Measurements from ENCODE around the gene MLN.

The MLN gene

GRCh38 chr6:33828452-33828763 lies 24.6 kb upstream of the MLN start:
- Mint-ChIP-seq H3K4me3 (no peak overlapping the region), H3K36me3 (no peaks in the 10 kb centered on the region), H3K9me3 (no peaks in the 10 kb centered on the region), H3K4me1 (no peaks in the 10 kb centered on the region), H3K27me3 (peaks cover 28% of the 10 kb centered on the region), H3K27ac (no peak overlapping the region)
- ATAC-seq (ENCODE audit: low read depth): no peak
- no peak for DNase-seq (ENCODE audit: low spot score in 2 of 2)

GRCh38 chr6:33827546-33828451 lies 24.0 kb upstream of the MLN start:
- no peaks in the 10 kb centered on the region for H3K36me3 Mint-ChIP-seq
- H3K4me1 Mint-ChIP-seq: no peaks in the 10 kb centered on the region
- ATAC-seq (ENCODE audit: low read depth): no peak
- H3K27ac Mint-ChIP-seq: no peak overlapping the region
- H3K27me3 Mint-ChIP-seq: peaks cover 26% of the 10 kb centered on the region
- H3K9me3 Mint-ChIP-seq: no peaks in the 10 kb centered on the region
- no peak for DNase-seq (ENCODE audit: low spot score in 2 of 2)
- no peak overlapping the region for H3K4me3 Mint-ChIP-seq

- Mint-ChIP-seq H3K4me1 (no peaks in the 10 kb centered on the region), H3K9me3 (no peaks in the 10 kb centered on the region), H3K27me3 (peaks cover 27% of the 10 kb centered on the region), H3K4me3 (no peak overlapping the region), H3K27ac (no peak overlapping the region), H3K36me3 (no peaks in the 10 kb centered on the region)
- ATAC-seq (ENCODE audit: low read depth) (no peak), DNase-seq (ENCODE audit: low spot score in 2 of 2) (no peak)
Observed at GRCh38 chr6:33826537-33826936, 22.7 kb upstream of the MLN start.

- no peak for DNase-seq (ENCODE audit: low spot score in 2 of 2)
- Mint-ChIP-seq H3K4me3 (no peak overlapping the region), H3K27ac (no peak overlapping the region), H3K27me3 (peaks cover 19% of the 10 kb centered on the region), H3K4me1 (no peaks in the 10 kb centered on the region), H3K36me3 (no peaks in the 10 kb centered on the region), H3K9me3 (no peaks in the 10 kb centered on the region)
- no peak for ATAC-seq (ENCODE audit: low read depth)
Observed at GRCh38 chr6:33824461-33825154, 20.8 kb upstream of the MLN start.

- H3K27me3 Mint-ChIP-seq: peaks cover 16% of the 10 kb centered on the region
- no peaks in the 10 kb centered on the region for H3K4me1 Mint-ChIP-seq
- no peaks in the 10 kb centered on the region for H3K36me3 Mint-ChIP-seq
- DNase-seq (ENCODE audit: low spot score in 2 of 2) (no peak), ATAC-seq (ENCODE audit: low read depth) (no peak)
- no peak overlapping the region for H3K4me3 Mint-ChIP-seq
- no peak overlapping the region for H3K27ac Mint-ChIP-seq
- no peaks in the 10 kb centered on the region for H3K9me3 Mint-ChIP-seq
Observed at GRCh38 chr6:33823806-33824205, 20.0 kb upstream of the MLN start.

GRCh38 chr6:33822575-33823395 lies 19.0 kb upstream of the MLN start:
- DNase-seq (ENCODE audit: low spot score in 2 of 2): no peak
- no peaks in the 10 kb centered on the region for H3K4me1 Mint-ChIP-seq
- H3K27me3 Mint-ChIP-seq: peaks cover 10% of the 10 kb centered on the region
- no peak for ATAC-seq (ENCODE audit: low read depth)
- no peak overlapping the region for H3K27ac Mint-ChIP-seq
- no peak overlapping the region for H3K4me3 Mint-ChIP-seq
- no peaks in the 10 kb centered on the region for H3K36me3 Mint-ChIP-seq
- H3K9me3 Mint-ChIP-seq: no peaks in the 10 kb centered on the region

- no peak overlapping the region for H3K4me3 Mint-ChIP-seq
- ATAC-seq (ENCODE audit: low read depth) (no peak), DNase-seq (ENCODE audit: low spot score in 2 of 2) (no peak)
- H3K9me3 Mint-ChIP-seq: no peaks in the 10 kb centered on the region
- H3K36me3 Mint-ChIP-seq: no peaks in the 10 kb centered on the region
- H3K27me3 Mint-ChIP-seq: peaks cover 9% of the 10 kb centered on the region
- no peak overlapping the region for H3K27ac Mint-ChIP-seq
- no peaks in the 10 kb centered on the region for H3K4me1 Mint-ChIP-seq
Observed at GRCh38 chr6:33820784-33821520, 17.1 kb upstream of the MLN start.

- ATAC-seq (ENCODE audit: low read depth) (no peak), DNase-seq (ENCODE audit: low spot score in 2 of 2) (no peak)
- H3K9me3 Mint-ChIP-seq: no peaks in the 10 kb centered on the region
- no peak overlapping the region for H3K4me3 Mint-ChIP-seq
- no peaks in the 10 kb centered on the region for H3K4me1 Mint-ChIP-seq
- no peak overlapping the region for H3K27ac Mint-ChIP-seq
- no peaks in the 10 kb centered on the region for H3K36me3 Mint-ChIP-seq
- peaks cover 14% of the 10 kb centered on the region for H3K27me3 Mint-ChIP-seq
Observed at GRCh38 chr6:33820243-33820642, 16.4 kb upstream of the MLN start.

- no peak for DNase-seq (ENCODE audit: low spot score in 2 of 2)
- no peak overlapping the region for H3K27ac Mint-ChIP-seq
- H3K4me3 Mint-ChIP-seq: no peak overlapping the region
Observed at GRCh38 chr6:33819021-33819420, 15.2 kb upstream of the MLN start.

GRCh38 chr6:33818293-33818692 lies 14.5 kb upstream of the MLN start:
- Mint-ChIP-seq H3K27me3 (peaks cover 19% of the 10 kb centered on the region), H3K4me3 (no peak overlapping the region), H3K9me3 (no peaks in the 10 kb centered on the region), H3K27ac (no peak overlapping the region), H3K4me1 (no peaks in the 10 kb centered on the region), H3K36me3 (no peaks in the 10 kb centered on the region)
- ATAC-seq (ENCODE audit: low read depth): no peak
- no peak for DNase-seq (ENCODE audit: low spot score in 2 of 2)

More at GRCh38 chr6:33819021-33819420, 15.2 kb upstream of the MLN start:
- ATAC-seq (ENCODE audit: low read depth): no peak
- Mint-ChIP-seq H3K27me3 (peaks cover 16% of the 10 kb centered on the region), H3K36me3 (no peaks in the 10 kb centered on the region), H3K4me1 (no peaks in the 10 kb centered on the region), H3K9me3 (no peaks in the 10 kb centered on the region)

GRCh38 chr6:33817489-33817888 lies 13.7 kb upstream of the MLN start:
- Mint-ChIP-seq H3K4me1 (no peaks in the 10 kb centered on the region), H3K36me3 (no peaks in the 10 kb centered on the region), H3K27me3 (peaks cover 17% of the 10 kb centered on the region), H3K4me3 (no peak overlapping the region), H3K9me3 (no peaks in the 10 kb centered on the region), H3K27ac (no peak overlapping the region)
- ATAC-seq (ENCODE audit: low read depth) (no peak), DNase-seq (ENCODE audit: low spot score in 2 of 2) (no peak)

- DNase-seq (ENCODE audit: low spot score in 2 of 2): no peak
- no peak overlapping the region for H3K4me3 Mint-ChIP-seq
- H3K27me3 Mint-ChIP-seq: peaks cover 22% of the 10 kb centered on the region
Observed at GRCh38 chr6:33816911-33817310, 13.1 kb upstream of the MLN start.

GRCh38 chr6:33815854-33816253 lies 12.1 kb upstream of the MLN start:
- Mint-ChIP-seq H3K4me1 (no peaks in the 10 kb centered on the region), H3K36me3 (no peaks in the 10 kb centered on the region), H3K27me3 (peaks cover 26% of the 10 kb centered on the region), H3K9me3 (no peaks in the 10 kb centered on the region), H3K27ac (no peak overlapping the region), H3K4me3 (no peak overlapping the region)
- ATAC-seq (ENCODE audit: low read depth): no peak
- DNase-seq (ENCODE audit: low spot score in 2 of 2): no peak

More at GRCh38 chr6:33816911-33817310, 13.1 kb upstream of the MLN start:
- ATAC-seq (ENCODE audit: low read depth): no peak
- no peak overlapping the region for H3K27ac Mint-ChIP-seq
- no peaks in the 10 kb centered on the region for H3K4me1 Mint-ChIP-seq
- no peaks in the 10 kb centered on the region for H3K9me3 Mint-ChIP-seq
- H3K36me3 Mint-ChIP-seq: no peaks in the 10 kb centered on the region
